Glutamatergic neuron (in vitro differentiated cells): ENCODE results near the gene PTPRN2. TPM values are rescaled to one million over a fixed set of nuclear protein-coding genes. Genes with fewer than 3 reads are reported as not detected.
A peak's percentile ranks its signal among the peaks of the same experiment; 100 is the strongest.

Experiments
- DNase-seq: peaks from one replicate; pipeline ENCODE4 v3.0.0; 2022
- H3K27ac Mint-ChIP-seq: one replicate; pipeline ENCODE4 v1.8.0; 2020; ENCODE audit warnings: mild to moderate bottlenecking, mixed read lengths, inconsistent platforms; ENCODE audit not compliant: unreplicated experiment
- H3K27me3 Mint-ChIP-seq: one replicate; pipeline ENCODE4 v1.8.0; 2020; ENCODE audit warnings: mild to moderate bottlenecking, moderate library complexity, mixed read lengths, inconsistent platforms; ENCODE audit not compliant: unreplicated experiment
- H3K36me3 Mint-ChIP-seq: one replicate; pipeline ENCODE4 v1.8.0; 2020; ENCODE audit warnings: mild to moderate bottlenecking, mixed read lengths, inconsistent platforms; ENCODE audit not compliant: unreplicated experiment
- H3K4me1 Mint-ChIP-seq: one replicate; pipeline ENCODE4 v1.8.0; 2020; ENCODE audit warnings: mild to moderate bottlenecking, low read depth, mixed read lengths, inconsistent platforms; ENCODE audit not compliant: unreplicated experiment
- H3K4me3 Mint-ChIP-seq: one replicate; pipeline ENCODE4 v1.8.0; 2020; ENCODE audit warnings: mild to moderate bottlenecking, mixed read lengths, inconsistent platforms; ENCODE audit not compliant: unreplicated experiment
- H3K9me3 Mint-ChIP-seq: one replicate; pipeline ENCODE4 v1.8.0; 2020; ENCODE audit warnings: mild to moderate bottlenecking, moderate library complexity, mixed read lengths, inconsistent platforms; ENCODE audit not compliant: unreplicated experiment
- total RNA-seq: library from RNA; stranded (reverse); fragmentation: NEBNext Ultra II Directional; extraction: Animal tissue kit (Norgen Biotek cat#: 25700); gene quantifications from one replicate; pipeline ENCODE4 v1.2.1, GENCODE V29; 2021; ENCODE audit not compliant: unreplicated experiment
- TF ChIP-seq, protein P1 (sequence below): fragments of 200-600 bp; sonication (generic); IDR thresholded peaks from one replicate; pipeline ENCODE4 v1.5.0; 2021; ENCODE audit not compliant: partially characterized antibody, unreplicated experiment

The PTPRN2 gene
- total RNA-seq, 1 donor from 2014 or later, result 49.0 TPM

DNA sequence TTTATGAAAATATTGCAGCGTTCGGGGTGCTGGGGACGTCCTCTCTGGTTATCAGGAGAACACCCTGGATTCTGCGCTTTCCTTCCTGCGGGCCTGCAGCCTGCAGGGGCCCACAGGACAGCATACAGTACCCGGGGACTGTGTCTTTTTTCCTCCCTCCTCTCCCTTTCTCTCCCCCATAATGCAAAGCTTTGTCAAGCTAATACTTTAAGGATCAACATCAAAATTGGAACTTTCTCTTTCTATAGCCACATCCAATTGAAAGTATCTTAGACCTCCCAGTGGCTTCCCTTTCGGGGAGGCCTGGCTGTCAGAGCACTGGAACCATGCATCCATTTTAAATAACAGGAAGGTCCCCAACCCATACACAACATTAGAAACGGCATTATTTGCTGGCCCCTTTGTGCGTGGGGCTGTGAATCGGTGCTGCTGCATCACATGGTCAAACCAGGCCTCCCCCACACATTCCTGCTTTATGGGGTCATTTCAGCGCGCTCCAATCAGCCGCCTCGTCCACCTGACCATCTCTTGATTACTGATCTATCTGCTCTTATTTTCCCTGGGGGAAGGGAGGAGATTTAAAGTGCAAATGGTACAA, 745.8 kb downstream of the PTPRN2 start:
- TF ChIP-seq, protein P1, sequence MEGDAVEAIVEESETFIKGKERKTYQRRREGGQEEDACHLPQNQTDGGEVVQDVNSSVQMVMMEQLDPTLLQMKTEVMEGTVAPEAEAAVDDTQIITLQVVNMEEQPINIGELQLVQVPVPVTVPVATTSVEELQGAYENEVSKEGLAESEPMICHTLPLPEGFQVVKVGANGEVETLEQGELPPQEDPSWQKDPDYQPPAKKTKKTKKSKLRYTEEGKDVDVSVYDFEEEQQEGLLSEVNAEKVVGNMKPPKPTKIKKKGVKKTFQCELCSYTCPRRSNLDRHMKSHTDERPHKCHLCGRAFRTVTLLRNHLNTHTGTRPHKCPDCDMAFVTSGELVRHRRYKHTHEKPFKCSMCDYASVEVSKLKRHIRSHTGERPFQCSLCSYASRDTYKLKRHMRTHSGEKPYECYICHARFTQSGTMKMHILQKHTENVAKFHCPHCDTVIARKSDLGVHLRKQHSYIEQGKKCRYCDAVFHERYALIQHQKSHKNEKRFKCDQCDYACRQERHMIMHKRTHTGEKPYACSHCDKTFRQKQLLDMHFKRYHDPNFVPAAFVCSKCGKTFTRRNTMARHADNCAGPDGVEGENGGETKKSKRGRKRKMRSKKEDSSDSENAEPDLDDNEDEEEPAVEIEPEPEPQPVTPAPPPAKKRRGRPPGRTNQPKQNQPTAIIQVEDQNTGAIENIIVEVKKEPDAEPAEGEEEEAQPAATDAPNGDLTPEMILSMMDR, result no peak
- Mint-ChIP-seq H3K36me3 (no peaks in the 10 kb centered on the region), H3K4me3 (peak overlapping the region; percentile 35), H3K9me3 (peaks cover 12% of the 10 kb centered on the region), H3K27ac (peak overlapping the region; percentile 62), H3K4me1 (peaks cover 10% of the 10 kb centered on the region), H3K27me3 (peaks cover 2% of the 10 kb centered on the region)
- DNase-seq, result no peak

DNA sequence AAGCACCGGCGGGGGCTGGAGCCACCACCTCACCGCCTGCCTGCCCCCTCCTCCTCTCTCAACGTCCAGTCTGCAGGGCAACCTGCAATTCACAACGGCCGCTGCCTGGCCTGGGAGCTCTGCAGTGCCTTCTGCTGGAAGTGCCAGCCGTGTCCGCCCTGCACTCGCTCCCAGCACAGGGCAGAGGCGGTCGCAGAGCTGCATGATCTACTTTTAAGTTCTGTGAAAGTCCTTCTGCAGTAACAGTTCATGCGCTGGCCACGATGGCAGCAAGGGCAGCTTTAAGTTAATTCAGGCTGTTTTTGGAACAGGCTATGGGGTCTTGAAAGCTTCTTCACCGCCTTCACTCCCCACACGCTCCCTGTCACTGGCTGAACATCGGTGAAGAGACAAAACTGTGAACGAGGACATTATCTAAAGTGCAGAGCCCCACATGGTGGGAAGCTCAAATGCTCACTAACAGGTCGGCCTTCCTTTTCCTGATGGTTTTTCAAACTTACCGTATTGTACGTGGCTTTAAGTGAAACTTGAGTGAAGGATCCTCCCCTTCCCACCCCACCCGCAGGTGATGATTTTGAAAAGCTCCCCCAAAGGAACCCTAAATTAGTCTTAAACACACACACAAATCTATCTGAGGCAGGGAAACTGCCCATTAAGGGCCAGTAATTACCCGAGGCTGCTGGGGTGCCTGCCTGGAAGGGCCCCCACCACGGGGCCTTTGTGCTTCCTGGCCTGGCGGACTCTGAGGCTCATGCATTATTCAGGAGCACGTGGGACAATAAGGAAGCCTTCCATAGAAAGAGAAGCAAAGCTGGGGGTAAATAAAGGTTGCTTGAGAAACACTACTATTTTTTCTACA, 746.5 kb downstream of the PTPRN2 start:
- DNase-seq, result no peak
- H3K9me3 Mint-ChIP-seq, result peaks cover 15% of the 10 kb centered on the region
- H3K36me3 Mint-ChIP-seq, result no peaks in the 10 kb centered on the region
- H3K4me3 Mint-ChIP-seq, result no peak overlapping the region
- no peak overlapping the region for H3K27ac Mint-ChIP-seq
- H3K27me3 Mint-ChIP-seq, result peaks cover 2% of the 10 kb centered on the region
- H3K4me1 Mint-ChIP-seq, result peaks cover 10% of the 10 kb centered on the region
- TF ChIP-seq, protein P1, result no peak

DNA sequence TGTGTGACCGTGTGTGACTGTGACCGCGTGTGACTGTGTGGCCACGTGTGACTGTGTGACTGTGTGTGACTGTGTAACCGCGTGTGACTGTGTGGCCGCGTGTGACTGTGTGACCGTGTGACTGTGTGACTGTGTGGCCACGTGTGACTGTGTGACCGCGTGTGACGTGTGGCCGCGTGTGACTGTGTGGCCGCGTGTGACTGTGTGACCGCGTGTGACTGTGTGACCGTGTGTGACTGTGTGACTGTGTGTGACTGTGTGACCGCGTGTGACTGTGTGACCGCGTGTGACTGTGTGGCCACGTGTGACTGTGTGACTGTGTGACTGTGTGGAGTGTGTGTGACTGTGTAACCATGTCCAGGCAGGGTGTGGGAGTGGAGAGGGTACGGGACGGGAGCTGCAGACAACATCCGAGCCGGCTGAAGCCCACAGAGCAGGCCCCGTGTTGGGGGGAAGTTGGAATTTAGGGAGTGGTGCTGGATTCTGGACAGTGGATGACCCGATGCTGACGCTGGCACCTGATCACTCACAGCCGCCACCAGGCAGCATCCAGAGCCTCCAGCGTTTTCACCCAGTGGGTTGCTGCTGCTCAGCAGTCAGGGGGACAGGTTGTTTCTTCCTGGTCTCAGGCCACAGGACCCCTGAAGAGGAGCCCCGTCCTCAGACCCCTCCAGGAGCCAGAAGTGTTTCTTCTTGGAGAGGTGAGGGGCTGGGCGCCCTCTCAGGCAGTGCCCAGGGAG, 747.3 kb downstream of the PTPRN2 start:
- TF ChIP-seq, protein P1, result no peak
- H3K27ac Mint-ChIP-seq, result no peak overlapping the region
- no peaks in the 10 kb centered on the region for H3K36me3 Mint-ChIP-seq
- H3K4me3 Mint-ChIP-seq, result no peak overlapping the region
- H3K9me3 Mint-ChIP-seq, result peaks cover 18% of the 10 kb centered on the region
- H3K27me3 Mint-ChIP-seq, result peaks cover 2% of the 10 kb centered on the region
- DNase-seq, result no peak
- peaks cover 10% of the 10 kb centered on the region for H3K4me1 Mint-ChIP-seq

DNA sequence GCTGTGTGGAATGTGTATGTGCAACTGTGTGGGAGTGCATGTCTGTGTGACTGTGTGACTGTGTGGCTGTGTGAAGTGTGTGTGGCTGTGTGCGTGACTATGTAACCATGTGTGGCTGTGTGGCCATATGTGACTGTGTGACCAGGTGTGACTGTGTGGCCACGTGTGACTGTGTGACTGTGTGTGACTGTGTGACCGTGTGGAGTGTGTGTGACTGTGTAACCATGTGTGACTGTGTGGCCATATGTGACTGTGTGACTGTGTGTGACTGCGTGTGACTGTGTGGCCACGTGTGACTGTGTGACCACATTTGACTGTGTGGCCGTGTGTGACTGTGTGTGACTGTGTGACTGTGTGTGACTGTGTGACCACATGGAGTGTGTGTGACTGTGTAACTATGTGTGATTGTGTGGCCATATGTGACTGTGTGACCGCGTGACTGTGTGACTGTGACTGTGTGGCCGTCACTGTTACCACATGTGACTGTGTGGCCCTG, 747.9 kb downstream of the PTPRN2 start:
- Mint-ChIP-seq H3K27me3 (peaks cover 2% of the 10 kb centered on the region), H3K4me1 (peaks cover 10% of the 10 kb centered on the region), H3K4me3 (no peak overlapping the region), H3K27ac (no peak overlapping the region), H3K36me3 (no peaks in the 10 kb centered on the region), H3K9me3 (peaks cover 20% of the 10 kb centered on the region)
- TF ChIP-seq, protein P1, result no peak
- no peak for DNase-seq
